Measurements from ENCODE around the gene SAC3D1. TPM values are rescaled to one million over a fixed set of nuclear protein-coding genes. Genes with fewer than 3 reads are reported as not detected.

The SAC3D1 gene
- total RNA-seq, 1 donor from 2014 or later = 7.5 TPM

- intact Hi-C loops (cut with micrococcal nuclease) = no loop called here
- DNase-seq = peak; percentile 97
- peak; percentile 98 for ATAC-seq
Observed at GRCh38 chr11:65083834-65084597, 43.0 kb downstream of the SAC3D1 start, which contains the start of the genes CDCA5 and ZFPL1. Gene CDCA5 (minus strand): TSS chr11:65084040. CDS start chr11:65083978, 62 bp downstream. Gene ZFPL1 (plus strand): TSS chr11:65084222. CDS start chr11:65084699, 477 bp downstream.

GRCh38 chr11:65084598-65085375, 43.8 kb downstream of the SAC3D1 start:
- intact Hi-C loops (cut with micrococcal nuclease) = no loop called here
- DNase-seq = no peak
- ATAC-seq = no peak

DNA sequence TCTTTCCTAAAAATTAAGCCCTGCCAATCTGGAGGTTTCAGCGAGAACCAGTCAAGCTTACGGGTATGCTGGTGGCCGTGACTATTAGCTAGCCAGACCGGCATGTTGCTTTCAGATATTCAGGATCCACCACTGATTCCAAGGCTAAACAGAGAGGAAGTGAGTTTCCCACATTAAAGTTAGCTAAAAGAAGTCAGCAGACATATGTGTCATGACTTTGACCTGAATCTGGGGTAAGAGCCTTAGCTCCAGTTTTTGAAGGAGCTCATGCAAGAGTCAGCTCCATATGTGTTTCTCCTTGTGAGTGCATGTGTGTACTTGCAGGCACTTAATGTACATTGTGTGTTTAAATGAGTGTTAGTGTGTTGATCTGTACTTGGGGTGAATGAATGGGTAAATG, 44.4 kb downstream of the SAC3D1 start:
- intact Hi-C loops (cut with micrococcal nuclease) = no loop called here
- ATAC-seq = no peak
- no peak for DNase-seq

DNA sequence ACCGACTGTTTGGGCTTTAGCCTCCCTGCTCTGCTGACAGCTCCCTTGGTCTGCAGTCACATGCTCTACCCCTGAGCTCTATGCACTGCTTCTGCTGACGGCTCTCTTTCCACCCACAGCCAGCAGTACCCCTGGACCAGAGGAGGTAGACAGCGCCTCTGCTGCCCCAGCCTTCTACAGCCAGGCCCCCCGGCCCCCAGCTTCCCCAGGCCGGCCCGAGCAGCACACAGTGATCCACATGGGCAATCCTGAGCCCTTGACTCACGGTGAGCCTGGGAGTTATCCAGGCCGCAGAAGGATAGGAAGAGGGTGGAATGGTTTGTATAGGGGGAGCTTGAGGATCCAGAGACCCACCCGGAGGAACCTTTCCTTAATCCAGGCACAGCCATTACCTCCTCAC, 45.8 kb downstream of the SAC3D1 start:
- DNase-seq (no peak), ATAC-seq (no peak)
- intact Hi-C loops (cut with micrococcal nuclease) = no loop called here

- intact Hi-C loops (cut with micrococcal nuclease) = no loop called here
- DNase-seq = no peak
- no peak for ATAC-seq
Observed at GRCh38 chr11:65087216-65087615, 46.2 kb downstream of the SAC3D1 start.

DNA sequence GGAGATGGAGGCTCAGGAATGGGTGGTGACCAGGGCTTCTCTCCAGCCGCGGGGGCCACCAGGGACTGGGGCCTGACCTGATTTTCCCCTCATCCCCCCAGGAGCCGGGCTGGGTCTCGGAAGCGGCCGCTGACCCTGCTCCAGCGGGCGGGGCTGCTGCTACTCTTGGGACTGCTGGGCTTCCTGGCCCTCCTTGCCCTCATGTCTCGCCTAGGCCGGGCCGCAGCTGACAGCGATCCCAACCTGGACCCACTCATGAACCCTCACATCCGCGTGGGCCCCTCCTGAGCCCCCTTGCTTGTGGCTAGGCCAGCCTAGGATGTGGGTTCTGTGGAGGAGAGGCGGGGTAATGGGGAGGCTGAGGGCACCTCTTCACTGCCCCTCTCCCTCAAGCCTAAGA, 46.8 kb downstream of the SAC3D1 start:
- ATAC-seq = no peak
- intact Hi-C loops (cut with micrococcal nuclease) = no loop called here

GRCh38 chr11:65089621-65090020, 48.6 kb downstream of the SAC3D1 start:
- intact Hi-C loops (cut with micrococcal nuclease) = no loop called here
- ATAC-seq (no peak), DNase-seq (no peak)

More for the DNA sequence above, 46.8 kb downstream of the SAC3D1 start:
- no peak for DNase-seq

DNA sequence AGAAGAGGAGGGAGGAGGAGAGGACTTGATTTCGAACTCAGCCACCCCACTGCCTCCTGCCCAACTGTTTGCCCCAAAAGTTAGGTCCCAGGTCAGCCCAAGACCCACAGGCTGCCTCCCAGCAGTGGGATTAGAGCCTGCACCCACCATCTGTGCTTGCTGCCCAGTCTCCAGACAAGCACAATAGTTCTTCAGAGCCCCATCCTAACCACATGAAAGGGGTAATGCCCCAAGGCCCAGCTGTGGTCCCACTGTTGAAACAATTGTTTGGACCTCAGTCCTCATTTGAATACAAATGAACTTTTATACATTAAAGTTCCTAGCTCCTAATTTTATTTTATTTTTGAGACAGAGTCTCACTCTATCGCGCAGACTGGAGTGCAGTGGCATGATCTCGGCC, 49.6 kb downstream of the SAC3D1 start:
- DNase-seq (peak; percentile 9), ATAC-seq (no peak)
- intact Hi-C loops (cut with micrococcal nuclease) = no loop called here

Small RNA genes within 50 kb of the gene (microRNA-seq; reads per million reads assigned to microRNA genes)
- gene MIR6879 (ENCODE audit: borderline number of aligned reads) = not detected

Other genes with a start within 250 kb of the SAC3D1 start
- 8.6 TPM for gene MAP4K2, start 238.0 kb upstream of the SAC3D1 start, total RNA-seq
- gene MEN1, start 230.7 kb upstream of the SAC3D1 start, total RNA-seq = 9.1 TPM
- 0.40 TPM for gene CDC42BPG, start 196.6 kb upstream of the SAC3D1 start, total RNA-seq
- gene EHD1, start 162.6 kb upstream of the SAC3D1 start, total RNA-seq = 52.5 TPM
- 13.0 TPM for gene ATG2A, start 124.0 kb upstream of the SAC3D1 start, total RNA-seq
- 18.4 TPM for gene PPP2R5B, start 116.5 kb upstream of the SAC3D1 start, total RNA-seq
- gene GPHA2, start 105.3 kb upstream of the SAC3D1 start, total RNA-seq = not detected
- not detected for gene MAJIN, start 69.1 kb upstream of the SAC3D1 start, total RNA-seq
- gene BATF2, start 44.2 kb upstream of the SAC3D1 start, total RNA-seq = 1.2 TPM
- 115 TPM for gene ARL2, start 27.1 kb upstream of the SAC3D1 start, total RNA-seq
- 19.3 TPM for gene SNX15, start 13.8 kb upstream of the SAC3D1 start, total RNA-seq
- gene NAALADL1, start 17.3 kb downstream of the SAC3D1 start, total RNA-seq = 5.3 TPM
- 1.3 TPM for gene CDCA5, start 42.8 kb downstream of the SAC3D1 start, total RNA-seq
- gene ZFPL1, start 43.0 kb downstream of the SAC3D1 start, total RNA-seq = 23.7 TPM
- 84.8 TPM for gene VPS51, start 55.0 kb downstream of the SAC3D1 start, total RNA-seq
- gene TM7SF2, start 70.7 kb downstream of the SAC3D1 start, total RNA-seq = 112 TPM
- gene ZNHIT2, start 76.5 kb downstream of the SAC3D1 start, total RNA-seq = 5.5 TPM
- 724 TPM for gene FAU, start 80.9 kb downstream of the SAC3D1 start, total RNA-seq
- gene MRPL49, start 81.1 kb downstream of the SAC3D1 start, total RNA-seq = 33.7 TPM
- gene SYVN1, start 93.3 kb downstream of the SAC3D1 start, total RNA-seq = 38.6 TPM
- not detected for gene SPDYC, start 129.0 kb downstream of the SAC3D1 start, total RNA-seq
- 90.1 TPM for gene CAPN1, start 140.7 kb downstream of the SAC3D1 start, total RNA-seq
- 3.5 TPM for gene POLA2, start 220.8 kb downstream of the SAC3D1 start, total RNA-seq